ENCODE results near the gene TAGAP. TPM values are rescaled to one million over a fixed set of nuclear protein-coding genes. Genes with fewer than 3 reads are reported as not detected.

TAGAP gene
- total RNA-seq, 8 experiments from 2014 or later = 0.13 to 1.4 (median 0.26) TPM

GRCh38 chr6:159082039-159082815, 37.4 kb upstream of the TAGAP start:
- in situ Hi-C loops (cut with MboI; ENCODE audit: low pct_unique_long_range_greater_than_20kb in 2 of 9, low sequenced_read_pairs in 9 of 9, unreplicated experiment in 9 of 9) = no loop called here
- no peak for ATAC-seq (replicated peaks in 6 of 8)
- Histone ChIP-seq H3K27ac (no peak overlapping the region), H3K4me3 (no peak overlapping the region), H3K4me1 (replicated peaks in 1 of 2) (no peaks in the 10 kb centered on the region)
- 7 to 100% (median 86%) methylated on average over 2 to 7 of the region's 7 CpGs for WGBS, 10 experiments

DNA sequence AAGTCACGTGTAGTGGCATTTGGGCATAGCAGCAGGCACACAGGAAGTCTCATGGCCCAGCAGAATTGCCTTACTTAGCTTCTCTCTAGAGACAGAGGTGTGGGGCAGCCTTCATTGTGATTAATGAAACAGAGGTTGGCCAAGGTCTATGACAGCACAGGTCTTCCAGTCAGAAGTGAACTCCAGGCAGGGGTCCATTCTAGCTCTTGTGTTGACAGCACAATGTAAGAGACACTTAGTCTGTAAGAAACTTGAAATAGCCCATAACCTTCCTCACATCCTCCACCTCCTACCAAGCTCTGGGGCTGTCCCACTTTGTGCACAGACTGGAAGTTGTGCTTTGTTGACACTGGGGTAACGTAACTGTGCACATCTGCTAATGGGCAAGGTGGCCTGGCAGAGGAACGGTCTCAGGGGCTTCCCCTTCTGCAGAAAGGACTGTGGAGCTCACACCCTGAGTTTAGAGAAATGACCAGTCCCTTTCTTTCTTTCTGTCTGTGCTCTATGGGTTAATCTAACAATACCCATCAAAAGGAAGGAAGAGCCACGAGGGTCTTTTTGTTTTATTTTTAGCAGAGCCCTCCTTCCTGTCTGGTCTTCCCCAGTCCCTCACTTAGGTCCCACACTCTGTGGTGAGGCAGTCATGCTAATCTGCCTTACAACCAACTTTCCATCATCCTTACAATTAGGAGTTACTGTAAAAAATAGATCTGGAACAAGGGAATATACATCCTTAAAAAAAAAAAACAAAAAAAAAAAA, 35.6 kb upstream of the TAGAP start:
- ATAC-seq (replicated peaks in 6 of 8) = no peak
- in situ Hi-C loops (cut with MboI; ENCODE audit: low pct_unique_long_range_greater_than_20kb in 2 of 9, low sequenced_read_pairs in 9 of 9, unreplicated experiment in 9 of 9) = no loop called here
- H3K4me1 ChIP-seq (replicated peaks in 1 of 2) = no peaks in the 10 kb centered on the region
- no peak overlapping the region for H3K4me3 ChIP-seq
- no peak overlapping the region for H3K27ac ChIP-seq
- 0 to 83% (median 35%) methylated on average over 1 to 3 of the region's 4 CpGs; no CpG with 5 or more reads in 3 of the 10 experiments for WGBS, 10 experiments

DNA sequence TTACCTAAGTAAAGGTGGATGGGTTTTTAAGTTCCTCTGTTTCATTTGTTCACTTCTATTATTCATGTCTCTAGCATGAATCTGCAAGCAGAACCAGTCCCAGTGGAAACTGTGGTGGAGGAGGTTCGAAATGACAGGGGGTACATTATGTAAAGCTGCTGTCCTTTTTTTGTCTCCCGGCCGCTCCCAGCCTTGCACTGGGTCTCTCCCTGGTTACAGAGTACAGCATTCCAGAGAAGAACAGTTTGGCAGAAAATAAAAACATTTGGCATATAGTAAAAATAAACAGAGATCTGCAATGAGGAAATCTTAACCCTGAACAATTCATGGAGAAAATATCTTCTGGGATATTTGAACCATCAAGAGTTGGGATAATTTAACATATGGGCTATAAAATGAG, 34.6 kb upstream of the TAGAP start:
- Histone ChIP-seq H3K27ac (no peak overlapping the region), H3K4me1 (replicated peaks in 1 of 2) (no peaks in the 10 kb centered on the region), H3K4me3 (no peak overlapping the region)
- WGBS, 10 experiments = 0 to 83% (median 40%) methylated on average over 1 to 3 of the region's 3 CpGs; no CpG with 5 or more reads in 2 of the 10 experiments
- ATAC-seq (replicated peaks in 6 of 8) = no peak
- in situ Hi-C loops (cut with MboI; ENCODE audit: low pct_unique_long_range_greater_than_20kb in 2 of 9, low sequenced_read_pairs in 9 of 9, unreplicated experiment in 9 of 9) = no loop called here

DNA sequence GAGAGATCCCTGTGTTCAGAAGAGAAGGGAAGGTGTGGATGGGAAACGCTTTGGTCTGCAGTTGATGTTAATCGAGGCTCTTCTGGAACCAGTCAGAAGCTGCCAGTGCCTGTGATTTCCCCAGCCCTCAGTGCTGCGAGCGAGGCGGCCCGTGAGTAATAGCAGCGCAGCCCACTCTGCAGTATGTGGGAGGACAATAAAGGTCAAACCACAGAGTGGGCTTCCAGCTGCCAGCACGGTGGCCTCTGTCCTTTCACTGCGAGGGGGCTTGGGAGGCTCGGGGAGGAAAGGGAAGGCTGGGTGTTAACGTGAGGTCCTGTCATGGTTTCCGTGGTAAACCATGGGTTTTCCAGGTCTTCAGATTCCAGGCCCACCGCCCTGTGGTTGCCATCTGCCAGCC, 32.3 kb upstream of the TAGAP start:
- in situ Hi-C loops (cut with MboI; ENCODE audit: low pct_unique_long_range_greater_than_20kb in 2 of 9, low sequenced_read_pairs in 9 of 9, unreplicated experiment in 9 of 9) = no loop called here
- Histone ChIP-seq H3K4me3 (no peak overlapping the region), H3K27ac (no peak overlapping the region), H3K4me1 (replicated peaks in 1 of 2) (no peaks in the 10 kb centered on the region)
- WGBS, 10 experiments = 17 to 83% (median 70%) methylated on average over 2 to 8 of the region's 13 CpGs; no CpG with 5 or more reads in 3 of the 10 experiments
- ATAC-seq (replicated peaks in 6 of 8) = peak in 2 of 8 experiments; percentile 29 to 37

- H3K4me1 ChIP-seq (replicated peaks in 1 of 2) = no peaks in the 10 kb centered on the region
- H3K27ac ChIP-seq = no peak overlapping the region
- no peak overlapping the region for H3K4me3 ChIP-seq
- in situ Hi-C loops (cut with MboI; ENCODE audit: low pct_unique_long_range_greater_than_20kb in 2 of 9, low sequenced_read_pairs in 9 of 9, unreplicated experiment in 9 of 9) = no loop called here
- 41 to 100% (median 79%) methylated on average over 1 to 10 of the region's 12 CpGs for WGBS, 10 experiments
- ATAC-seq (replicated peaks in 6 of 8) = no peak
Measured at GRCh38 chr6:159075506-159076228, 30.9 kb upstream of the TAGAP start.

DNA sequence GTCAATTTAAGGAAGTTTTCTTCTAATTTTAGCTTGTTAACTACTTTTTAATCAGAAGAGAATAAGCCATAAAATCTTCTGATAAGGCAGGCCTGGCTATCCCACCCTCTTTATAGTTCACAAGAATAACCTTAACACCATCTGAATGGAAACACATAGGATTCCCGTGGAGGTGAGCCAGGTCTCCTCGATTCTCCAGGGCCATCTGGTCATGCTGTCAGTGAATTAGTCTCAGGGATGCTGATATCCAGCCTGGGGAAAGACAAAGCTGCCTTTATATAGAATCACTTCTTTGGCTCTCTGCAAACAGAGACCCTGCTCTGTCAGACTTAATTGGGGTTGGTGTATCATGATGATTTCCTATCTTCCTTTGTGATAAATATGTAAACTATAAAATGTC, 30.1 kb upstream of the TAGAP start:
- 0 to 77% (median 62%) methylated on average over 1 to 2 of the region's 2 CpGs; no CpG with 5 or more reads in 5 of the 10 experiments for WGBS, 10 experiments
- ATAC-seq (replicated peaks in 6 of 8) = no peak
- Histone ChIP-seq H3K27ac (no peak overlapping the region), H3K4me1 (replicated peaks in 1 of 2) (no peaks in the 10 kb centered on the region), H3K4me3 (no peak overlapping the region)
- in situ Hi-C loops (cut with MboI; ENCODE audit: low pct_unique_long_range_greater_than_20kb in 2 of 9, low sequenced_read_pairs in 9 of 9, unreplicated experiment in 9 of 9) = no loop called here

DNA sequence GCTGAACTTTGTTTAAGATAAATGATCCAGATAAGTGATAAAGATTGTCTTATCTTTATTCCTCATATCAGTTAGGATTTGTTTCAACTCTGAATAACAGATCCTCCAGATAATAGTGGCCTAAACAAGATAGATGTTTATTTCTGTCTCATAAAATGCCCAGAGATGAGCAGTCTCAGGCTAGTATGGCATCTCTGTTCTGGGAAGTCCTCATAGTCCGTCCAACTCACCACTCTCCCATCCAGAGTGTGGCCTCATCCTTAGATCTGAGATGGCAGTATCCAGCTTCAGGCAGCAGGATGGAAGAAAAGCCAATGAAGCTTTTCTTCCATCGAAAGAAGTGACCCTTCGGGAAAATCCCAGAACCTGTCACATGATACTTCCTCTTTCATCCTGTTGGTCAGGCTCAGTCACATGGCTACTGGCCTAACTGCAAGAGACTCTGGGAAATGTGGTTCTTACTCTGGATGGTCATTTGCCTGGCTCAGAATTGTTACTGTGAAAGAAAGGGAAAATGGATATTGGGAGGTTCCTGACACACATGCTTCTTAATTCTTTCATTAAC, 29.4 kb upstream of the TAGAP start:
- H3K4me1 ChIP-seq (replicated peaks in 1 of 2) = no peaks in the 10 kb centered on the region
- H3K27ac ChIP-seq = no peak overlapping the region
- in situ Hi-C loops (cut with MboI; ENCODE audit: low pct_unique_long_range_greater_than_20kb in 2 of 9, low sequenced_read_pairs in 9 of 9, unreplicated experiment in 9 of 9) = no loop called here
- H3K4me3 ChIP-seq = peak overlapping the region; percentile 18 to 38 (median 22)
- peak; percentile 61 to 99 (median 92) for ATAC-seq (replicated peaks in 6 of 8)
- 0 to 67% (median 20%) methylated on average over 1 to 3 of the region's 3 CpGs for WGBS, 10 experiments

- H3K27ac ChIP-seq = no peak overlapping the region
- H3K4me3 ChIP-seq = no peak overlapping the region
- WGBS, 10 experiments = 43 to 92% (median 75%) methylated on average over 1 to 7 of the region's 7 CpGs
- ATAC-seq (replicated peaks in 6 of 8) = no peak
- in situ Hi-C loops (cut with MboI; ENCODE audit: low pct_unique_long_range_greater_than_20kb in 2 of 9, low sequenced_read_pairs in 9 of 9, unreplicated experiment in 9 of 9) = no loop called here
- H3K4me1 ChIP-seq (replicated peaks in 1 of 2) = no peaks in the 10 kb centered on the region
Measured at GRCh38 chr6:159071843-159072769, 27.3 kb upstream of the TAGAP start.

- no peak for ATAC-seq (replicated peaks in 6 of 8)
- no peak overlapping the region for H3K4me3 ChIP-seq
Measured at GRCh38 chr6:159068904-159069578, 24.2 kb upstream of the TAGAP start.

DNA sequence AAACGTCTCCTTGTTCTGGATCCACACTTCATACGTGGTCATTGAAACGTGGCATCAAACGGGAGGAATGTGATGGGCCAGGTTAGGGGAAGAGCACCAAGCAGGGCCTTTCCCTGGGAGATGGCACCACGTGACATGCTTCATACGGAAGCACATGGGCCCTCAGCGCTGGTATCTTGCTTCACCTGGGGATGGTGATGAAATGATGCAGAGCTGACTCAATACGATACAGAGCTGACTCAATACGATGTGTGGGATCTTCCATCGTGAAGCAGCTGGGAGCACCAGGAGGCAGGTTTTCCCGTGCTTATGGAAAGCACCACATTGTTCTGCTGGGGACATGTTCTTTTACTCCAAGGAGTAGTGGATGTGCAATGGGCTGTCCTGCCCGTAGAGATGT, 22.5 kb upstream of the TAGAP start:
- WGBS, 10 experiments = 27 to 83% (median 76%) methylated on average over 3 to 10 of the region's 12 CpGs; no CpG with 5 or more reads in 3 of the 10 experiments
- in situ Hi-C loops (cut with MboI; ENCODE audit: low pct_unique_long_range_greater_than_20kb in 2 of 9, low sequenced_read_pairs in 9 of 9, unreplicated experiment in 9 of 9) = no loop called here
- Histone ChIP-seq H3K27ac (no peak overlapping the region), H3K4me3 (no peak overlapping the region), H3K4me1 (replicated peaks in 1 of 2) (no peaks in the 10 kb centered on the region)
- no peak for ATAC-seq (replicated peaks in 6 of 8)

More at GRCh38 chr6:159068904-159069578, 24.2 kb upstream of the TAGAP start:
- in situ Hi-C loops (cut with MboI; ENCODE audit: low pct_unique_long_range_greater_than_20kb in 2 of 9, low sequenced_read_pairs in 9 of 9, unreplicated experiment in 9 of 9) = no loop called here
- no peaks in the 10 kb centered on the region for H3K4me1 ChIP-seq (replicated peaks in 1 of 2)
- no peak overlapping the region for H3K27ac ChIP-seq
- 22 to 90% (median 75%) methylated on average over 2 to 14 of the region's 17 CpGs for WGBS, 10 experiments

- no peak for ATAC-seq (replicated peaks in 6 of 8)
- H3K4me3 ChIP-seq = no peak overlapping the region
- WGBS, 10 experiments = 9 to 100% (median 53%) methylated on average over 1 to 3 of the region's 3 CpGs; no CpG with 5 or more reads in 2 of the 10 experiments
- in situ Hi-C loops (cut with MboI; ENCODE audit: low pct_unique_long_range_greater_than_20kb in 2 of 9, low sequenced_read_pairs in 9 of 9, unreplicated experiment in 9 of 9) = no loop called here
- H3K27ac ChIP-seq = no peak overlapping the region
- H3K4me1 ChIP-seq (replicated peaks in 1 of 2) = no peaks in the 10 kb centered on the region
Measured at GRCh38 chr6:159066483-159066882, 21.7 kb upstream of the TAGAP start.
